Right cardiac atrium (tissue), 5 donors: ENCODE results near the gene MUC7. TPM values are rescaled to one million over a fixed set of nuclear protein-coding genes. Genes with fewer than 3 reads are reported as not detected.

Source experiments
- ATAC-seq, 2 donors: fragments of 200-7000 bp; cut with Tn5 transposase; one replicate each; pipeline versions ENCODE4 v1.8.0 to v1.9.1; 2020; ENCODE audit warnings: moderate library complexity in 2 of 2, mild to moderate bottlenecking in 1 of 2
- DNase-seq, 3 donors: peaks; one replicate each; pipeline ENCODE4 v3.0.0-alpha.2; 2020
- H3K27ac ChIP-seq: one replicate; pipeline ENCODE4 v1.5.1; 2013; ENCODE audit warnings: mild to moderate bottlenecking, low read length, control low read depth, moderate library complexity
- H3K27me3 ChIP-seq: one replicate; pipeline ENCODE4 v1.6.1; 2013; ENCODE audit not compliant: control insufficient read depth, insufficient read depth
- H3K4me1 ChIP-seq: one replicate; pipeline ENCODE4 v1.6.1; 2013; ENCODE audit warnings: low read length; ENCODE audit not compliant: control insufficient read depth, insufficient read depth
- H3K4me3 ChIP-seq: one replicate; pipeline ENCODE4 v1.5.1; 2013; ENCODE audit warnings: low read length, control low read depth
- H3K9me3 ChIP-seq: one replicate; pipeline ENCODE4 v1.6.1; 2013; ENCODE audit warnings: low read length; ENCODE audit not compliant: control insufficient read depth
- WGBS: extraction: QIAGEN DNeasy Blood & Tissue Kit; methylation state at CpG from one replicate; pipeline ENCODE4 v1.1.7; 2013; 5-methylcytosine and 5-hydroxymethylcytosine counted together
- intact Hi-C, 4 donors: fragments of 100-400 bp; cut with DNase I; formaldehyde crosslinking; loops; one replicate each; pipeline versions ENCODE4 v1.11.0 to v1.14.0; 2022 to 2023
- long read RNA-seq, 4 donors: library from polyadenylated mRNA; unstranded; transcript quantifications; one replicate each; pipeline ENCODE4 v2.0.0, GENCODE V29; 2020 to 2021
- polyA plus RNA-seq: library from polyadenylated mRNA; stranded (reverse); fragments of 200-250 nt; gene quantifications from one replicate; pipeline ENCODE4 v1.2.3, GENCODE V29; 2013
- total RNA-seq, 4 donors: library from RNA; stranded (reverse); fragmentation: NEBNext Ultra II Directional; extraction: Animal tissue kit (Norgen Biotek cat#: 25700); gene quantifications; one replicate each; pipeline ENCODE4 v1.2.1, GENCODE V29; 2021
- donor health status: healthy with polysubstance abuse.
- donor health status: DM: no; HTN: yes; CAD: no.
- donor health status: DM: no; HTN: no; CAD: no.
- donor health status: DM: no; HTN: yes; CAD: no; lungs with severe emphysema.
- donor health status: DM: yes; HTN: yes; CAD: no.

The MUC7 gene
- total RNA-seq (not detected), polyA plus RNA-seq (not detected)
- long read RNA-seq, donor 1 = 0 reads
- long read RNA-seq, donor 2 = 0 reads
- long read RNA-seq, donor 3 = 0 reads
- long read RNA-seq, donor 4 = 0 reads

GRCh38 chr4:70471897-70472296 is at the start of gene MUC7:
MUC7 (plus strand) TSS chr4:70472197; CDS start chr4:70474022, 1,825 bp downstream.
- 66% methylated on average over 4 of the region's 4 CpGs for WGBS
- intact Hi-C loops = no loop called here
- no peak for ATAC-seq
- no peaks in the 10 kb centered on the region for H3K27me3 ChIP-seq
- H3K4me3 ChIP-seq = no peak within 1 kb of the TSS
- no peaks in the 10 kb centered on the region for H3K4me1 ChIP-seq
- H3K27ac ChIP-seq = no peak within 1 kb of the TSS
- H3K9me3 ChIP-seq = no peaks in the 10 kb centered on the region
- no peak for DNase-seq

- no peak for ATAC-seq
- intact Hi-C loops = no loop called here
- no peaks in the 10 kb centered on the region for H3K27me3 ChIP-seq
- DNase-seq = no peak
- H3K9me3 ChIP-seq = no peaks in the 10 kb centered on the region
- WGBS = 70% methylated on average over 1 of the region's 1 CpG
- H3K4me3 ChIP-seq = no peak overlapping the region
- H3K27ac ChIP-seq = no peak overlapping the region
- H3K4me1 ChIP-seq = no peaks in the 10 kb centered on the region
These were observed 46.7 kb upstream of the MUC7 start for GRCh38 chr4:70425306-70425705.

- intact Hi-C loops = no loop called here
- Histone ChIP-seq H3K27ac (no peak overlapping the region), H3K27me3 (no peaks in the 10 kb centered on the region), H3K4me3 (no peak overlapping the region), H3K4me1 (no peaks in the 10 kb centered on the region), H3K9me3 (no peaks in the 10 kb centered on the region)
- ATAC-seq = no peak
- DNase-seq = no peak
These were observed 45.2 kb upstream of the MUC7 start for GRCh38 chr4:70426789-70427188.

GRCh38 chr4:70437197-70437596 is 34.8 kb upstream of the MUC7 start:
- DNase-seq = no peak
- 57% methylated on average over 7 of the region's 7 CpGs for WGBS
- Histone ChIP-seq H3K27ac (no peak overlapping the region), H3K4me1 (no peaks in the 10 kb centered on the region), H3K27me3 (no peaks in the 10 kb centered on the region), H3K9me3 (no peaks in the 10 kb centered on the region), H3K4me3 (no peak overlapping the region)
- no peak for ATAC-seq
- intact Hi-C loops = no loop called here

GRCh38 chr4:70442474-70442873 is 29.5 kb upstream of the MUC7 start:
- Histone ChIP-seq H3K9me3 (no peaks in the 10 kb centered on the region), H3K4me3 (no peak overlapping the region), H3K27ac (no peak overlapping the region), H3K27me3 (no peaks in the 10 kb centered on the region), H3K4me1 (no peaks in the 10 kb centered on the region)
- ATAC-seq = no peak
- intact Hi-C loops = no loop called here
- no peak for DNase-seq

- intact Hi-C loops = no loop called here
- no peak for ATAC-seq
These were observed 28.7 kb upstream of the MUC7 start for GRCh38 chr4:70443329-70443728.

GRCh38 chr4:70449220-70449619 is 22.8 kb upstream of the MUC7 start:
- no peaks in the 10 kb centered on the region for H3K9me3 ChIP-seq
- no peak overlapping the region for H3K4me3 ChIP-seq
- WGBS = 81% methylated on average over 3 of the region's 3 CpGs
- DNase-seq (no peak), ATAC-seq (no peak)
- no peaks in the 10 kb centered on the region for H3K4me1 ChIP-seq
- H3K27me3 ChIP-seq = no peaks in the 10 kb centered on the region
- no peak overlapping the region for H3K27ac ChIP-seq
- intact Hi-C loops = no loop called here

More at GRCh38 chr4:70443329-70443728, 28.7 kb upstream of the MUC7 start:
- no peak for DNase-seq
- no peaks in the 10 kb centered on the region for H3K9me3 ChIP-seq
- no peaks in the 10 kb centered on the region for H3K4me1 ChIP-seq
- 85% methylated on average over 5 of the region's 5 CpGs for WGBS
- H3K27me3 ChIP-seq = no peaks in the 10 kb centered on the region
- H3K4me3 ChIP-seq = no peak overlapping the region
- no peak overlapping the region for H3K27ac ChIP-seq

GRCh38 chr4:70452946-70453345 is 19.1 kb upstream of the MUC7 start:
- no peak overlapping the region for H3K27ac ChIP-seq
- no peaks in the 10 kb centered on the region for H3K9me3 ChIP-seq
- H3K4me1 ChIP-seq = no peaks in the 10 kb centered on the region
- ATAC-seq = no peak
- WGBS = 26% methylated on average over 1 of the region's 1 CpG
- DNase-seq = no peak
- intact Hi-C loops = no loop called here
- H3K27me3 ChIP-seq = no peaks in the 10 kb centered on the region
- H3K4me3 ChIP-seq = no peak overlapping the region

GRCh38 chr4:70463335-70463734 is 8.7 kb upstream of the MUC7 start:
- no peak for DNase-seq
- intact Hi-C loops = no loop called here
- WGBS = 41% methylated on average over 2 of the region's 2 CpGs
- ATAC-seq = no peak
- Histone ChIP-seq H3K27ac (no peak overlapping the region), H3K4me3 (no peak overlapping the region), H3K4me1 (no peaks in the 10 kb centered on the region), H3K9me3 (no peaks in the 10 kb centered on the region), H3K27me3 (no peaks in the 10 kb centered on the region)

GRCh38 chr4:70473679-70474078 is 1.7 kb downstream of the MUC7 start:
- intact Hi-C loops = no loop called here
- Histone ChIP-seq H3K9me3 (no peaks in the 10 kb centered on the region), H3K27ac (no peak overlapping the region), H3K4me1 (no peaks in the 10 kb centered on the region), H3K4me3 (no peak overlapping the region), H3K27me3 (no peaks in the 10 kb centered on the region)
- ATAC-seq (no peak), DNase-seq (no peak)
- 73% methylated on average over 4 of the region's 4 CpGs for WGBS

- WGBS = 73% methylated on average over 3 of the region's 3 CpGs
- ATAC-seq = no peak
- no peak for DNase-seq
- no peaks in the 10 kb centered on the region for H3K9me3 ChIP-seq
- intact Hi-C loops = no loop called here
- H3K4me1 ChIP-seq = no peaks in the 10 kb centered on the region
- H3K27me3 ChIP-seq = no peaks in the 10 kb centered on the region
- H3K4me3 ChIP-seq = no peak overlapping the region
- H3K27ac ChIP-seq = no peak overlapping the region
These were observed 16.8 kb downstream of the MUC7 start for GRCh38 chr4:70488748-70489147.

GRCh38 chr4:70496231-70496630 is 24.2 kb downstream of the MUC7 start:
- intact Hi-C loops = loop anchor here in 1 of 4 donors (10.0 kb wide), 1 partner anchor 801 kb away; no protein-coding TSS in a partner anchor
- no peak for DNase-seq

More at GRCh38 chr4:70496231-70496630, 24.2 kb downstream of the MUC7 start:
- no peak overlapping the region for H3K27ac ChIP-seq
- no peaks in the 10 kb centered on the region for H3K9me3 ChIP-seq
- WGBS = 48% methylated on average over 6 of the region's 6 CpGs
- no peak overlapping the region for H3K4me3 ChIP-seq
- no peaks in the 10 kb centered on the region for H3K27me3 ChIP-seq
- no peaks in the 10 kb centered on the region for H3K4me1 ChIP-seq
- ATAC-seq = no peak
